WTC11 (cell line): ENCODE data around the gene EPSTI1. TPM values are rescaled to one million over a fixed set of nuclear protein-coding genes. Genes with fewer than 3 reads are reported as not detected.

ENCODE experiments used
- ATAC-seq: fragments of 200-7000 bp; cut with Tn5 transposase; 2 replicates; pipeline ENCODE4 v1.10.0; 2021; ENCODE audit warnings: mild to moderate bottlenecking, moderate library complexity
- CTCF ChIA-PET: fragments of 300-600 bp; sonication (Branson Sonifier 250); formaldehyde crosslinking; loops from one replicate; lab custom pipeline; 2021; ENCODE audit warnings: antibody characterized with exemption; lab: Charles Lee
- POLR2A ChIA-PET: fragments of 350-600 bp; sonication (Branson Sonifier 250); formaldehyde crosslinking; loops from one replicate; lab custom pipeline; 2021; ENCODE audit warnings: antibody characterized with exemption; lab: Charles Lee
- DNase-seq: peaks from one replicate; pipeline ENCODE4 v3.0.0; 2021; ENCODE audit warnings: low spot score
- H3K27ac Mint-ChIP-seq: 2 replicates; pipeline ENCODE4 v1.8.0; 2021; ENCODE audit warnings: mixed read lengths
- H3K27me3 Mint-ChIP-seq: 2 replicates; pipeline ENCODE4 v1.8.0; 2021; ENCODE audit warnings: low read depth, mild to moderate bottlenecking, moderate library complexity, mixed read lengths
- H3K36me3 Mint-ChIP-seq: 2 replicates; pipeline ENCODE4 v1.8.0; 2021; ENCODE audit warnings: mixed read lengths
- H3K4me1 Mint-ChIP-seq: 2 replicates; pipeline ENCODE4 v1.8.0; 2022; ENCODE audit warnings: mixed read lengths
- H3K4me3 Mint-ChIP-seq: 2 replicates; pipeline ENCODE4 v1.8.0; 2021; ENCODE audit warnings: mild to moderate bottlenecking, moderate library complexity, mixed read lengths
- H3K9me3 Mint-ChIP-seq: 2 replicates; pipeline ENCODE4 v1.8.0; 2021; ENCODE audit warnings: mixed read lengths
- CREM ChIP-seq: sonication (generic); formaldehyde crosslinking; IDR thresholded peaks from 2 replicates; pipeline ENCODE4 v1.8.1; 2022; ENCODE audit warnings: mild to moderate bottlenecking, missing genetic modification reagents, moderate library complexity
- ELF4 ChIP-seq: sonication (generic); formaldehyde crosslinking; IDR thresholded peaks from 2 replicates; pipeline ENCODE4 v1.8.1; 2022; ENCODE audit warnings: low read depth, mild to moderate bottlenecking, moderate library complexity, missing genetic modification reagents
- ESRRA ChIP-seq: sonication (generic); formaldehyde crosslinking; IDR thresholded peaks from 2 replicates; pipeline ENCODE4 v1.8.1; 2022; ENCODE audit warnings: mild to moderate bottlenecking, missing genetic modification reagents, borderline replicate concordance
- GTF2I ChIP-seq: fragments of 250-450 bp; sonication (Bioruptor Pico); conservative IDR thresholded peaks from 2 replicates; pipeline ENCODE4 v1.4.0; 2021; ENCODE audit warnings: mild to moderate bottlenecking
- HMGXB4 ChIP-seq: sonication (generic); formaldehyde crosslinking; IDR thresholded peaks from 2 replicates; pipeline ENCODE4 v1.8.1; 2023; ENCODE audit warnings: mild to moderate bottlenecking, moderate library complexity, missing genetic modification reagents
- IRF1 ChIP-seq: sonication (generic); formaldehyde crosslinking; IDR thresholded peaks from 2 replicates; pipeline ENCODE4 v1.8.0; 2023; ENCODE audit warnings: missing genetic modification reagents
- OVOL2 ChIP-seq: fragments of 250-450 bp; sonication (Bioruptor Pico); IDR thresholded peaks from 2 replicates; pipeline ENCODE4 v1.9.0; 2021; ENCODE audit warnings: mild to moderate bottlenecking, borderline replicate concordance
- PRRX2 ChIP-seq: fragments of 250-450 bp; sonication (Bioruptor Pico); IDR thresholded peaks from 2 replicates; pipeline ENCODE4 v1.8.0; 2021; ENCODE audit warnings: mild to moderate bottlenecking
- SMAD4 ChIP-seq: sonication (generic); formaldehyde crosslinking; IDR thresholded peaks from 2 replicates; pipeline ENCODE4 v1.8.0; 2022; ENCODE audit warnings: mild to moderate bottlenecking, missing genetic modification reagents
- ZNF416 ChIP-seq: fragments of 250-450 bp; sonication (Bioruptor Pico); IDR thresholded peaks from 2 replicates; pipeline ENCODE4 v1.9.0; 2021; ENCODE audit warnings: mild to moderate bottlenecking, inconsistent platforms
- total RNA-seq: library from RNA; stranded (reverse); gene quantifications from 3 replicates; pipeline ENCODE4 v1.2.3, GENCODE V29; 2021
- TF ChIP-seq, protein P1 (sequence below): fragments of 200-600 bp; IDR thresholded peaks from 2 replicates; pipeline ENCODE4 v1.8.0; 2022; ENCODE audit warnings: antibody characterized with exemption
- TF ChIP-seq, protein P2 (sequence below): fragments of 250-450 bp; sonication (Bioruptor Pico); IDR thresholded peaks from 2 replicates; pipeline ENCODE4 v1.8.0; 2021; ENCODE audit warnings: mild to moderate bottlenecking
- TF ChIP-seq, protein P3 (sequence below): sonication (generic); formaldehyde crosslinking; IDR thresholded peaks from 2 replicates; pipeline ENCODE4 v1.8.0; 2022; ENCODE audit warnings: mild to moderate bottlenecking, missing genetic modification reagents
- TF ChIP-seq, protein P4 (sequence below): sonication (generic); formaldehyde crosslinking; IDR thresholded peaks from 2 replicates; pipeline ENCODE4 v1.8.1; 2022; ENCODE audit warnings: missing genetic modification reagents, borderline replicate concordance
- TF ChIP-seq, protein P5 (sequence below): sonication (generic); formaldehyde crosslinking; IDR thresholded peaks from 2 replicates; pipeline ENCODE4 v1.8.1; 2022; ENCODE audit warnings: low read depth, missing genetic modification reagents, borderline replicate concordance
- TF ChIP-seq, protein P6 (sequence below): sonication (generic); formaldehyde crosslinking; conservative IDR thresholded peaks from 2 replicates; pipeline ENCODE4 v1.8.1; 2022; ENCODE audit warnings: mild to moderate bottlenecking, missing genetic modification reagents
- TF ChIP-seq, protein P7 (sequence below): sonication (generic); formaldehyde crosslinking; IDR thresholded peaks from 2 replicates; pipeline ENCODE4 v1.8.1; 2023; ENCODE audit warnings: mild to moderate bottlenecking, missing genetic modification reagents, moderate library complexity

The EPSTI1 gene
- total RNA-seq, 1 experiment from 2014 or later: 2.1 TPM

- no peak for TF ChIP-seq IRF1 (CRISPR knock-in tag)
- no peak for TF ChIP-seq ESRRA (CRISPR knock-in tag)
- TF ChIP-seq ZNF416 (CRISPR knock-in tag): no peak
- TF ChIP-seq HMGXB4 (CRISPR knock-in tag): no peak
- TF ChIP-seq SMAD4 (CRISPR knock-in tag): no peak
- TF ChIP-seq, protein P1, sequence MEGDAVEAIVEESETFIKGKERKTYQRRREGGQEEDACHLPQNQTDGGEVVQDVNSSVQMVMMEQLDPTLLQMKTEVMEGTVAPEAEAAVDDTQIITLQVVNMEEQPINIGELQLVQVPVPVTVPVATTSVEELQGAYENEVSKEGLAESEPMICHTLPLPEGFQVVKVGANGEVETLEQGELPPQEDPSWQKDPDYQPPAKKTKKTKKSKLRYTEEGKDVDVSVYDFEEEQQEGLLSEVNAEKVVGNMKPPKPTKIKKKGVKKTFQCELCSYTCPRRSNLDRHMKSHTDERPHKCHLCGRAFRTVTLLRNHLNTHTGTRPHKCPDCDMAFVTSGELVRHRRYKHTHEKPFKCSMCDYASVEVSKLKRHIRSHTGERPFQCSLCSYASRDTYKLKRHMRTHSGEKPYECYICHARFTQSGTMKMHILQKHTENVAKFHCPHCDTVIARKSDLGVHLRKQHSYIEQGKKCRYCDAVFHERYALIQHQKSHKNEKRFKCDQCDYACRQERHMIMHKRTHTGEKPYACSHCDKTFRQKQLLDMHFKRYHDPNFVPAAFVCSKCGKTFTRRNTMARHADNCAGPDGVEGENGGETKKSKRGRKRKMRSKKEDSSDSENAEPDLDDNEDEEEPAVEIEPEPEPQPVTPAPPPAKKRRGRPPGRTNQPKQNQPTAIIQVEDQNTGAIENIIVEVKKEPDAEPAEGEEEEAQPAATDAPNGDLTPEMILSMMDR: no peak
- TF ChIP-seq CREM: no peak
- TF ChIP-seq ELF4 (CRISPR knock-in tag): no peak
- TF ChIP-seq, protein P2, sequence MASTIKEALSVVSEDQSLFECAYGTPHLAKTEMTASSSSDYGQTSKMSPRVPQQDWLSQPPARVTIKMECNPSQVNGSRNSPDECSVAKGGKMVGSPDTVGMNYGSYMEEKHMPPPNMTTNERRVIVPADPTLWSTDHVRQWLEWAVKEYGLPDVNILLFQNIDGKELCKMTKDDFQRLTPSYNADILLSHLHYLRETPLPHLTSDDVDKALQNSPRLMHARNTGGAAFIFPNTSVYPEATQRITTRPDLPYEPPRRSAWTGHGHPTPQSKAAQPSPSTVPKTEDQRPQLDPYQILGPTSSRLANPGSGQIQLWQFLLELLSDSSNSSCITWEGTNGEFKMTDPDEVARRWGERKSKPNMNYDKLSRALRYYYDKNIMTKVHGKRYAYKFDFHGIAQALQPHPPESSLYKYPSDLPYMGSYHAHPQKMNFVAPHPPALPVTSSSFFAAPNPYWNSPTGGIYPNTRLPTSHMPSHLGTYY (CRISPR knock-in tag): no peak
- no peak for TF ChIP-seq PRRX2
- TF ChIP-seq, protein P3, sequence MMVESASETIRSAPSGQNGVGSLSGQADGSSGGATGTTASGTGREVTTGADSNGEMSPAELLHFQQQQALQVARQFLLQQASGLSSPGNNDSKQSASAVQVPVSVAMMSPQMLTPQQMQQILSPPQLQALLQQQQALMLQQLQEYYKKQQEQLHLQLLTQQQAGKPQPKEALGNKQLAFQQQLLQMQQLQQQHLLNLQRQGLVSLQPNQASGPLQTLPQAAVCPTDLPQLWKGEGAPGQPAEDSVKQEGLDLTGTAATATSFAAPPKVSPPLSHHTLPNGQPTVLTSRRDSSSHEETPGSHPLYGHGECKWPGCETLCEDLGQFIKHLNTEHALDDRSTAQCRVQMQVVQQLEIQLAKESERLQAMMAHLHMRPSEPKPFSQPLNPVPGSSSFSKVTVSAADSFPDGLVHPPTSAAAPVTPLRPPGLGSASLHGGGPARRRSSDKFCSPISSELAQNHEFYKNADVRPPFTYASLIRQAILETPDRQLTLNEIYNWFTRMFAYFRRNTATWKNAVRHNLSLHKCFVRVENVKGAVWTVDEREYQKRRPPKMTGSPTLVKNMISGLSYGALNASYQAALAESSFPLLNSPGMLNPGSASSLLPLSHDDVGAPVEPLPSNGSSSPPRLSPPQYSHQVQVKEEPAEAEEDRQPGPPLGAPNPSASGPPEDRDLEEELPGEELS (CRISPR knock-in tag): no peak
- TF ChIP-seq OVOL2 (CRISPR knock-in tag): no peak
- TF ChIP-seq, protein P4, sequence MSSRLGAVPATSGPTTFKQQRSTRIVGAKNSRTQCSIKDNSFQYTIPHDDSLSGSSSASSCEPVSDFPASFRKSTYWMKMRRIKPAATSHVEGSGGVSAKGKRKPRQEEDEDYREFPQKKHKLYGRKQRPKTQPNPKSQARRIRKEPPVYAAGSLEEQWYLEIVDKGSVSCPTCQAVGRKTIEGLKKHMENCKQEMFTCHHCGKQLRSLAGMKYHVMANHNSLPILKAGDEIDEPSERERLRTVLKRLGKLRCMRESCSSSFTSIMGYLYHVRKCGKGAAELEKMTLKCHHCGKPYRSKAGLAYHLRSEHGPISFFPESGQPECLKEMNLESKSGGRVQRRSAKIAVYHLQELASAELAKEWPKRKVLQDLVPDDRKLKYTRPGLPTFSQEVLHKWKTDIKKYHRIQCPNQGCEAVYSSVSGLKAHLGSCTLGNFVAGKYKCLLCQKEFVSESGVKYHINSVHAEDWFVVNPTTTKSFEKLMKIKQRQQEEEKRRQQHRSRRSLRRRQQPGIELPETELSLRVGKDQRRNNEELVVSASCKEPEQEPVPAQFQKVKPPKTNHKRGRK (CRISPR knock-in tag): no peak
- TF ChIP-seq, protein P5, sequence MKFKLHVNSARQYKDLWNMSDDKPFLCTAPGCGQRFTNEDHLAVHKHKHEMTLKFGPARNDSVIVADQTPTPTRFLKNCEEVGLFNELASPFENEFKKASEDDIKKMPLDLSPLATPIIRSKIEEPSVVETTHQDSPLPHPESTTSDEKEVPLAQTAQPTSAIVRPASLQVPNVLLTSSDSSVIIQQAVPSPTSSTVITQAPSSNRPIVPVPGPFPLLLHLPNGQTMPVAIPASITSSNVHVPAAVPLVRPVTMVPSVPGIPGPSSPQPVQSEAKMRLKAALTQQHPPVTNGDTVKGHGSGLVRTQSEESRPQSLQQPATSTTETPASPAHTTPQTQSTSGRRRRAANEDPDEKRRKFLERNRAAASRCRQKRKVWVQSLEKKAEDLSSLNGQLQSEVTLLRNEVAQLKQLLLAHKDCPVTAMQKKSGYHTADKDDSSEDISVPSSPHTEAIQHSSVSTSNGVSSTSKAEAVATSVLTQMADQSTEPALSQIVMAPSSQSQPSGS (CRISPR knock-in tag): no peak
- TF ChIP-seq, protein P6, sequence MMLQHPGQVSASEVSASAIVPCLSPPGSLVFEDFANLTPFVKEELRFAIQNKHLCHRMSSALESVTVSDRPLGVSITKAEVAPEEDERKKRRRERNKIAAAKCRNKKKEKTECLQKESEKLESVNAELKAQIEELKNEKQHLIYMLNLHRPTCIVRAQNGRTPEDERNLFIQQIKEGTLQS (CRISPR knock-in tag): no peak
- no peak for TF ChIP-seq GTF2I (CRISPR knock-in tag)
- TF ChIP-seq, protein P7, sequence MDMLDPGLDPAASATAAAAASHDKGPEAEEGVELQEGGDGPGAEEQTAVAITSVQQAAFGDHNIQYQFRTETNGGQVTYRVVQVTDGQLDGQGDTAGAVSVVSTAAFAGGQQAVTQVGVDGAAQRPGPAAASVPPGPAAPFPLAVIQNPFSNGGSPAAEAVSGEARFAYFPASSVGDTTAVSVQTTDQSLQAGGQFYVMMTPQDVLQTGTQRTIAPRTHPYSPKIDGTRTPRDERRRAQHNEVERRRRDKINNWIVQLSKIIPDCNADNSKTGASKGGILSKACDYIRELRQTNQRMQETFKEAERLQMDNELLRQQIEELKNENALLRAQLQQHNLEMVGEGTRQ (CRISPR knock-in tag): no peak
- Mint-ChIP-seq H3K4me3 (no peak overlapping the region), H3K9me3 (peaks cover 18% of the 10 kb centered on the region), H3K27me3 (no peaks in the 10 kb centered on the region), H3K4me1 (peaks cover 53% of the 10 kb centered on the region), H3K27ac (no peak overlapping the region), H3K36me3 (peaks cover 2% of the 10 kb centered on the region; the same call in 1 of the 2 replicates)
- ATAC-seq (no peak), DNase-seq (no peak)
- ChIA-PET CTCF (no interaction called here), POLR2A (no interaction called here)
Observed at GRCh38 chr13:42964761-42965161, 27.3 kb downstream of the EPSTI1 start.
